ENCODE results near the gene HK3.

HK3 gene

GRCh38 chr5:176918613-176919012 is 19.5 kb upstream of the HK3 start:
- H3K4me3 ChIP-seq (ENCODE audit: low read depth, low read length) = no peak overlapping the region
- TF ChIP-seq CTCF (IDR thresholded peaks at IDR 0.05; ENCODE audit: low read depth, low read length) = no peak

GRCh38 chr5:176916337-176916736 is 17.2 kb upstream of the HK3 start:
- no peak for TF ChIP-seq CTCF (IDR thresholded peaks at IDR 0.05; ENCODE audit: low read depth, low read length)

GRCh38 chr5:176915906-176916305 is 16.8 kb upstream of the HK3 start:
- no peak overlapping the region for H3K4me3 ChIP-seq (ENCODE audit: low read depth, low read length)
- TF ChIP-seq CTCF (IDR thresholded peaks at IDR 0.05; ENCODE audit: low read depth, low read length) = no peak

More at GRCh38 chr5:176916337-176916736, 17.2 kb upstream of the HK3 start:
- no peak overlapping the region for H3K4me3 ChIP-seq (ENCODE audit: low read depth, low read length)

GRCh38 chr5:176912115-176912514 is 13.0 kb upstream of the HK3 start:
- no peak for TF ChIP-seq CTCF (IDR thresholded peaks at IDR 0.05; ENCODE audit: low read depth, low read length)
- H3K4me3 ChIP-seq (ENCODE audit: low read depth, low read length) = no peak overlapping the region

- H3K4me3 ChIP-seq (ENCODE audit: low read depth, low read length) = no peak overlapping the region
- no peak for TF ChIP-seq CTCF (IDR thresholded peaks at IDR 0.05; ENCODE audit: low read depth, low read length)
Measured at GRCh38 chr5:176908675-176909368, 9.7 kb upstream of the HK3 start.

- no peak overlapping the region for H3K4me3 ChIP-seq (ENCODE audit: low read depth, low read length)
- TF ChIP-seq CTCF (IDR thresholded peaks at IDR 0.05; ENCODE audit: low read depth, low read length) = no peak
Measured at GRCh38 chr5:176906796-176907195, 7.7 kb upstream of the HK3 start.

- no peak overlapping the region for H3K4me3 ChIP-seq (ENCODE audit: low read depth, low read length)
- no peak for TF ChIP-seq CTCF (IDR thresholded peaks at IDR 0.05; ENCODE audit: low read depth, low read length)
Measured at GRCh38 chr5:176906126-176906525, 7.0 kb upstream of the HK3 start.

All from WI38 (cell line).